Stimulated activated CD8-positive, alpha-beta memory T cell treated with anti-CD3 and anti-CD28 coated beads, Interleukin-2, amount 100 ng/mL, for 48 hours (primary cell): ENCODE data around the gene GNAQ.

Experiments used
- DNase-seq, 2 donors: peaks; one replicate each; pipeline ENCODE4 v3.0.0-alpha.2; 2020; ENCODE audit warnings: low read depth in 2 of 2

The GNAQ gene

DNA sequence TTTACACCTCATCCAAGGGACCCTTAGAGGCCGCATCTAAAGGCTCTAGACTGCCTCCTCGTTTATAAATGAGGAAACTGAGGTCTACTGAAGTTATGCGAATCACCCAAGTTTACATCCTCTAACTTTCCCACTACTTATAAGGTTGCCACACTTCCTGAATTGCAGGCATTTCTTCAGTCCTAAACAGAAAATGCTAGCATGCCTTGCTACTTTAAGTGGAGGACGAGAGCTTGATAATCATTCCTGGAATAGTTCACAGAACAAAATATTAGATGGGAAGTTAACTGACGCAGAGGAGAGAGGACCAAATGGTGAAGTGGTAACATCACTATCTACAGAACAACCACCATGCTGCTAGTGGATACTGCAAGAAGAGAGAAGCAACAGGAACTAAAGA, 85.8 kb downstream of the GNAQ start:
- DNase-seq: no peak

DNA sequence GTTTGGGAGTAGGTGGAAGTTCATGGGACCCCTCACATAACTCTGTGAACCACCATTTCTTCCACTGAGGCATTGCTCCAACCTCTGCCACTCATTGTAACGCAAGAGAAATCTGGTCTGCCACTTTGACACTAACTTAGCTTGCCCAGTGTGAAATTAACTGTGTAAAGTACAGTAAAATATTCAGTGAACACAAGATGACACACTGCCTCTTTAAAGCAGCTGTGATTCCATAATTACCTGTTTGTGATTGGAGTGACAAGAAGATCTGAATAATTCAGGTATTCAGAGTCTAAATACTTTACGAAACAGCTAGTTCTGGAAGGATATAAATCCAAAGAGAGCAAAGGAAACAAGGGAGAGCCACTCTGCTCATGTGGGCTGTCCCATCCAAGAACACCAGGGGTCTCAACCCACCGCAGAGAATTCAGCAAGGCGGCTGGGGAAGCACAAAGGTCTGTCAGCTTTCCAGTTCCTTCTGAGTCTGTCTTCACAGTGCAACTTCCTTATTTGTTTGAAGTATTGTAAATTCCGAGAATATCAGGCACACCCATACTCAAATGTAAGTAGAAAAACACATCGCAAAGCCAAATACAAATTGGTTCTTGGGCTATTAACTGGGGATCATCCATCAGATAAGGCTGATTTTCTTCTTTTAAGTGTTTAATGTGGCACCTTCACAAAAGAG, 86.9 kb downstream of the GNAQ start:
- DNase-seq: no peak

DNA sequence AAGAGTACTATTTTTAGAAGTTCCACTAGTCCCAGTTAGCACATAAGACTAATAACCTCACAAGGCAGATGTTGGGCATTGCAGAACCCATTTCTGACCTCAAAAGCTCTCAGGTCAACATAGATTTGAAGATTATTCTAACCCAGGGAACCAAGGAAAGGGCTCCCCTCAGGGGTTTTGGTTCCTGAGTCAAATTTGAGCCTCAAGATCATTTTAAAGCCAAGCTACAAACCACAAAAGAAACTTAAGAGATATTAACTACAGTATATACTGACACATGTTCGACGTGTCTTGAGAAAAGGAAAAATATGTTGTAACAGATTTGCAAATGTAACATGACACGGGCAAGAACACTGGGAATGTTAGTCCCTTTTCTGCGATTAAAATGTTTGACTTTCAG, 88.6 kb downstream of the GNAQ start:
- no peak for DNase-seq

DNA sequence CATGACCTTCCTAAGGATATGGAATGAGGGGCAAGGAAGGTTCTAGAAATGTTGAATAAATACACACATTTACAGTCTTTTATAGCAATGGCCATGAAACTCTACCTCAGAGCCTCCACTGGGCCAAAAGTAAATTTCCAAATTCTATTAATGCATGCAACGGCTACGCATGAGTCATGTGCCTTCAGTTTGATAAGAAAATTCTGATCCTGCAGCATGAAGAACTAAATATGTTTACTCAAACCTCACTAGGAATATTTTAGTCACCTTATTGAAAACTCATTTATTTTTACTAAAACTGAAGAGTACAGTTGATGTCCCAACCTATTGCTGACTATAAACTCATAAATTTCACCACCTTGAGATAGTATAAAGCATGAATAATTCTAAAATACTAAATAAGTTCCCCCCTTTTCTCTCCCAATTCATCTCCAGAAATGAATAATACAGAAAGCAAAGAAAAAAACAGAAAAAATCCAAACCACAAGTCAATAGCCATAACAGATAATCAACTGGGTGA, 92.4 kb downstream of the GNAQ start:
- DNase-seq: no peak

DNA sequence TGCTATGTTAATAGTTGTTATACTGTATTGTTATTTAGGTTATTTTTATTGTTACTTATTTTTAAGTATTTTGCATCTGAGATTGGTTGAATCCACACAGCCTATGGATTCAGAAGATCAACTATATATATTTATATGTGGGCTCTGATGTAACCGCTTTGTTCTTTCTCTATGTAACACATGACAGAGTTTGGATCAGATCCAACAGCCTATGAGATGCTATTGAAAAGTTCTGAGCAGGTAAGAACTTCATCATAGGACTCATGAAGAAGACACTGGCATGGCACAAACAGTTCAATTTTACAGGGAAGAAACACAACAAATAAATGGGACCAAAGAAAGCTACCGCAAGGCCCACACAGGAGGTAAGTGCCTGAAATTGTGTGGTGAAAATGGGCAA, 93.4 kb downstream of the GNAQ start:
- no peak for DNase-seq

DNA sequence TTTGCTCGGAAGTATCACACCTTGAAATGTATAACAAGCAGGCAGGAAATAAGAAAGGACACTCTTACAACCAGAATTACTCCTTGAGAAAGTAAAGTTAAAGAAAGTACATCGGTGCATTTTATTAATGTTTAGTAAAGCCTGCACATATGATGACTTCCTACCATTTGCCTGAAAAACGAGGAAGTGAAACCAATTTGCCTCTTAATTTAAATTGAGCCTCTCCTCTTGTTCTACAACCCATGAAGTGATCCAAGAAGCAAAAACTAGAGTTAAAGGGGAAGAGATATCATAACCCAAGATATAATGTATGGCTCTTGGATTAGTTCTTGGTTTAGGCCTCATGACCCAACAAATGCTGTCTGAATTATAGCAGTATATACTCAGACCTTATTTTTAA, 95.6 kb downstream of the GNAQ start:
- no peak for DNase-seq

DNA sequence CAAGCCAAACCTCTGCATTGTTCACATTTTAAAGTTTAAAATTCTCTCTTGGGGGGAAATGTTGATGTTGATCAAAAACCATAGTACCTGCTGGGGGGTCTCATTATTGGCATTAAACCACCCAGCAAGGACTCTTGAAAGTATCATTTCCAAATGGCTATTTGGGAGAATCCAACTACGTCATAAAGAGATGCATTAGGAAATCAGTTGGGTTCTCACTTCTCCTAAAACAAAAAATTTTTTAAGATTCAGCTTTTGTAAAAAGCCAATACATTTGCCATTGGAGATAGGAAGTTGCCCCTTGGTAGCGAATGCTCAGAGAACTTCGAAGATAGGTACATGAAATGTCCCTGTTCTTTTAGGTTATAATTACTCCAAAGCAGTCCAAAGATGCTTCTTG, 96.4 kb downstream of the GNAQ start:
- no peak for DNase-seq

DNA sequence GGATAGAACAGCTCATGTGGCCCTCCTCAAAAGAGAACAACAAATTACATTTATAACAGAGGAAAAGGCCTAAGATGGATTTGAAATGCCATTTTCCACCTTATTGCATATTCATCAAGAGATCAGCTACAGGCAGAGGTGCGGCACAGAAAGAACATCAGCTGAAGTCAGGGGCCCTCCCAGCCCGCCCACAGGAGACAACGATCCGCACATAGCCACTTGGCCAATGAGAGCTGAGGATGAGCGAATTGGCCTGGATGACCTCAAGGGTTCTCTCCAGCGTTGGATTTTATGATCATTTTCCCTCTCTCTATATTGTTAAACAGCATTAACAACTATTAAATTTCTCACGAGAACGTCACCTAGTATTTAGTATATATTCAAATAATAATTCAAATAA, 97.6 kb downstream of the GNAQ start:
- DNase-seq: no peak

DNA sequence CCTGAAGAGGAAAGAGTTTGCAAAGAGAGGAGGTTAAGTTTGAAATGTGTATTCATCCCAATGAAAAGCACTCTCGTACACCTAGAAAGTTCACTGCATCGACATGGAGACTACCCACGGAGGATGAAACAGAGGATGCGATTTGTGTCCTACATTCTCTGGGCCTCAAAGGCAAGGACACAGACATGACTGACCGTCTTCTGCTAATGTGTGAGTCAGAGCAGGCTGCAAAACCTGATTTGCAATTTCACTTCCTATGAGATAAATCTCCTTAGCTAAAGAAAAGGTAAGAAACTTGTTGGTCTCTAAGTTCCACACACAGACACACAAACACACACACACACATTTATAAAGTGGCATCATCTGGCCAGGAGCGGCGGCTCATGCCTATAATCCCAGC, 98.6 kb downstream of the GNAQ start:
- DNase-seq: no peak

DNA sequence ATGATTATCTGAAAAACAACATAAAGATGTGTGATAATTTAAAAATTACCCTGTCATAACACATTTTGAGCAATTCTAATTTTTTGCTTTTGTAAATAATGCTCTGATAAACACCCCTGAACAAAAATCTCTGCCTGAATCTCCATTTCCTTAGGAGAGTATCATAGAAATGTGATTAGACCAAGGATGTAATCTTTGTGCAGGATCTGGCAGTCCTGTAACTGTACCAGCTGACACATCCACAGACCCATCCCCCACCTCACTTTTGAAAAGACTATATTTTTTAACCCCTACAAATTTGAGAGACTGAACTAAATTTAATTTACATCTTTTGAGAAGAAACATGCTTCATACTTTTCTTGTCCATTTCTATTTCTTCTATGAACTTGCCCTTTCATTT, 101.7 kb downstream of the GNAQ start:
- DNase-seq: no peak

DNA sequence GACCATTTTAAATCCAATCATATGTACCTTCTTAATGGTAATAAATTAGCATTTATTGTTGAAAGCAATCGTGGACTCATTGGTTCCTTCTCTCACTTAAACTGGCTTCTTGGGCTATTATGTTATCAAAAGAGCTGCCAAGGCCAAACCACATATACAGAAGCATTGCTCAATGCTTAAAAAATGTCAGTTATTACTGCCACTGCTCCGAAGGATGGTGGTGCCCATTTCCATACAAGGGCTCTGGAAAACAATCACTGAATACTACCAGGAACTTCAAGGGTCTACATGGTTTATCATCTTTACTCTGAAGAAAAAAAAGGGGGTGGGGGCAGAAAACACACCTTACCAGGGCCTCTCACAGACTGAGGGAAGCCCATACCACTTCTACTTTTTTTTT, 104.3 kb downstream of the GNAQ start:
- DNase-seq: no peak

DNA sequence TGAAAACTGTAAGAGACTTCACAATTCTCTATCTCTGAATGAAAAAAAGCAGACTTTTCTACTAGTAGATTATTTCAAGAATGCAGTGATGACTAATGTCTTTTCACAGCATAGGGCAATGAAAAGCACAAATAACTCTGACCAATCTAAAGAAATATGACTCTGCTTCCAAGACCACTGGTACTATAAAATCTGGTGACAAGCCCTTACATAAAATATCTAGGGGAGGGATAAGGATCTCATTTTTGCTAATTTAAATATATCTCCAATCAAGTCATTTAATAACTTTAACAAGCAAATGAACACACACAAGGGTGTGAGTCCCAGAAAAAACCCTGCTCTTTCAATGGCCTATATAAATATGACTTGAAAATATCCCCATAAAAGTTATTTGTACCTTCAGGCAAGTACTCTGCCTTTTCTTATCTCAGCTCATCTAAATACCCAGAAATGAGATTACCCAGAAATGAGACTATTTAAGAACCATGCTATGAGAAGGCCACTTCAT, 105.2 kb downstream of the GNAQ start:
- no peak for DNase-seq

DNA sequence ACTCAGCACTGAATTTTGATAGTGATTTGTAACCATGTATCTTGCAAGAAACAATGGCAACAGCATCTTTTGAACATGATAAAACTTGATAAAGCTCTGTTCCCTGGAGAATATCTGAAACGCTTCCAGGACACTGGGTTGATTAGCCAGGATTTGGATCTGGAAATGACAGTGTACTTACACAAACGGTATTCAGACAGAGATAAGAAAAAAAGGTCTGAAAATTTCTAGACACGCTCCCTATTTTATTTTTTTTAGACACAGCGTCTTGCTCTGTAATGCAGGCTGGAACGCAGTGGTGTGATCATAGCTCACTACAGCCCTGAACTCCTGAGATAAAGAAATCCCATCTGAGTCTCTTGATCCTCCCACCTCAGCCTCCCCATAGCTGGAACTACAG, 109.0 kb downstream of the GNAQ start:
- DNase-seq: no peak

DNA sequence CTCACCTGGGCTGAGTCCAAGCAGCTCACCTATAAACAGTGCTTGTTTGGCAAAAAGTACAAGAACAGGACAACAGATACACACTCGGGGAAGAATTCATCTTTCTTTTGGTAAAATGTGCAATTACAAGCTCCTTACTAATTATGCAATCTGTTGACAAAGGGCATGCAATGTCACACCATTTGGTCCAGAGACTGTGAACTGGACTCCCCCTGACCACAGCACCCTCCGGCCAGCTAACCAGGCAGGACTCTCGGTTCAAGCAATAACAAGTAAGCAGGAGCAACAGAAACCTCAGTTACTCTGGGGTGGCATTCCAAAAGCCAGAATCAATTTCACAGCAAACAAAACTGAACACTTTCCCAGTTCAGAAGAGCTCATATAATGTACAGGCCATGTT, 113.8 kb downstream of the GNAQ start:
- DNase-seq: no peak

DNA sequence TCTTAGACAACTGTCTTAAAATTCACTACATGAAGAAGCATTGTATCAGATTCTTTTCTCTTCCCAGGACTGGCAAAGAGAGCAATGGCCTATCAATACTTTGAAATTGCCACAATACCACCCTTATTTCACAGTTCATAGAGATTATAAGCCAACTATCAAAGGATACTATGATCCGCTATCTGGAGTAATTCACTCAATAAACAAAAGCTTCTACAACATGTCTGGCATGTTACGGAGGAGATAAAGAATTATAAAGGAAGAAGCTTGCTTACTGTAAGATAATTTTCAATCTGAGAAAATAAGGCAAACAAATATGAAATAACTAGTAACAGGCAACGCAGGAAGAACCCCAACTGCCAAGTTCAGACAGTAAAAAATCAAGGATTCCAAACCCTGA, 114.8 kb downstream of the GNAQ start:
- DNase-seq: no peak

DNA sequence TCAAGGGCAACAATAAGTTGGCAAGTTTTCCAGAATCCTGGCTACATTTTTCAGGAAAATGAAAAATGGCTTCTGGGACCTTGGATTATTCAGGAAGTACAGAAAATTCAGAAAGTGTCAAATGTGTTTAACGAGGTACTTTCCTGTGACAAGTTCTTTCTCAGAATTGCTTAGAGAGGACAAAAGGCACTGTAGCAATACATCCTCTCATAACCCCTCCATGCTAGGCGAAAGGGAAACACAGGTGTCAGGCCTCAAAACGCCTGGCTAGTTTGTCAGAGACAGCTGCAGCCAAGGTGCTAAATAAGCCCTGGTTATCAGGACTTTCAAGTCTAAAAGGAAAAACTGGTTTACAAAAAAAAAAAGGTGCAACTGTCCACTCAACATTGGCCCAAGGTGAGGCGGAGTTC, 115.2 kb downstream of the GNAQ start:
- DNase-seq: no peak

DNA sequence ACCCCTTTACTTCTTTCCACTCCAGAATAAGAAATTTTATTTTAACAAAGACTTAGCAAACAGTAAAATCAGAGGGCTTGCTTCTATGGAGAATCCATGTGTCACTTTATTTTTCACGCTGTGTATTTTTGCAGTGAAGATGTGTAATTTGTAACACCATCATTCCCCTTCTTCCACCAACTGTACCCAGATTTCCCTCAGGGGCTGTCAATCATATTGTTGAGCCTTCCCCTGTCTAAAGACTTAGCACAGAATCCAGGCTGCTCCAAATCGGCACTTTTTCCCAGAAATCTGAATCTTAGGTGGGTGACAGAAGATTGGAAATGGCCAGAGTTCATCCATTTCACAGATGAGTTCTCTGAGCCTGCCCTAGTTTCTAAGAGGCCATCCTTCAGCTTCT, 115.9 kb downstream of the GNAQ start:
- no peak for DNase-seq

DNA sequence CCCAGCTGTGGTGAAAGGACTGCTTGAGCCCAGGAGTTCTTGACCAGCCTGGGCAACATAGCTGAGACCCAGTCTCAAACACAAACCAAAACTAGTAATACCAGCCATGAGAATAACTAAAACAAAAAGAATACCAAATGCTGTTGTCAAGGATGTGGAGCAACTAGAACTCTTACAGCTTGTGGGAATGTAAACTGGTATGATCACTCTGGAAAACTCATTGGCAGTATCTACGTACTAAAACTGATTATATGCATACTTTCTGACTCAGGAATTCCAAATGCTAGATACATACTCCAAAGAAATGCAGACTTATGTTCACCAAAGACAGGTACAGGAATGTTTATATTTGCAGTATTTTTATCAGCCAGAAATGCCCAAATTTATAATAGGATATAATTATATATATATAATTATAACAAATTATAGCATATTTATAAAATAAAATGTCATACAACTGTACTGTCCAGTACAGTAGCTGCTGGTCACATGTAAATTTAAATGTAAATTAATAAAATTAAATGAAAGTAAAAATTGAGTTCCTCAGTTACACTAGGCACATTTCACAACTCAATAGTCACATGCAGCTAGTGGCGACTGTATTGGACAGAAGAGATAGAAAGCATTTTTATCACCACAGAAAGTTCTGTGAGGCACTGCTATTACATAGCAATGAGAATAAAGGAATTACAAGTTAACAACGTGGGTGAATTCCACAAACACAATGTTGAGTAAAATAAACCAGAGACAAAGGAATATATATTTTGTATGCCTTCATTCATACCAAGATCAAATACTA, 118.5 kb downstream of the GNAQ start:
- DNase-seq: no peak

DNA sequence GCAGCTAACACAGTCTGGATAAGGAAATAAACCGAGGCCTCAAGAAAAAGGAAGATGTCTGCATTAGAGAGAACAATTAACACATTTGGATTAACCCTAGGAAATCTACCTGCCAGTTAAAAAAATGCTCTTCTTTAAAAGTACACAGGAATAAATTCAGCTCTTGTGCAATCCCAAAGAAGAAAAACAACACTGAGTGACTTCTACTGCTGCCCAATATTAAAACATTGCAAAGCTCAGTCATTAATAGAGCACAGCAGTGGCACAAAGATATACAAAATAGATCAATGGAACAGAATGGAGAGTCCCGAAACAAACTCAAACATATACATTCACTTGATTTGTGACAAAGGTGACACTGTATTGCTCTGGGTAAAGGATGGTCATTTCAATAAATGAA, 119.7 kb downstream of the GNAQ start:
- no peak for DNase-seq

DNA sequence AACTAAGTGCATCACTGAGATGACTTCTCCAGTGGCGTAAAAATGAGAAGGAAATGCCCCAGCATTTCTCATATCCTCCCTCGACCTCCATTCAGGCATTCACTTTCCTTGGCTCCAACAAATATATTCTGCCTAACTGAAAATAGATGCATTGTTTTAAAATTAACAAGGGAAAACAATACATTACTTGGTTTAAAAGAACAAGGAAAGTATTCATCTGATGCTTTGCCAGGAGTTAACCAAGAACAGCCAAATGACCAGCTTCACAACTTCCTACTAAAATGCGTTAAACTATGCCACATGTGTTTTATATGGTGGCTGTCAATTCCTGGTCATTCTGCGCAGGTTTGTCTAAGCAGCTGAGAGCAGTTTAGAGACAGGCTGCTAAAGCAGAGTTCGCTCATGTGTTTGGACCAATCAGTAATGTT, 121.4 kb downstream of the GNAQ start:
- DNase-seq: no peak

DNA sequence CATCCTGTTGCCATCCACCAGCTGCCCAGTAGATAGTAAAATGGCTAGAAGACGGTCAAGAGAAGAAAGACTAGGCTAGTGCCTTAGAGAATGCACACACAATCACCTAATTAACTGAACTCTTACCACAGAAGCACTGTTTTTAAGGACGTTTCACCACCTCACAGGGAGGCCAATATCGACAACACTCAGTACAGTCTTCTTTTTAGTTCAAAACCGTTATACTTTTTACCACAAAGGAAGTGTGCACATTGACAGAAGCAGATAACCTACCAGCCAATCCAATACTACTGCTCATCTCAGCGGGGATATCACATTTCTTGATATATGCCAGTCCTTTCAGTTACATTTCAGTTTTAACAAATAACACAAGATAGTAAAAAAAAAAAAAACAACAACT, 122.3 kb downstream of the GNAQ start:
- no peak for DNase-seq

DNA sequence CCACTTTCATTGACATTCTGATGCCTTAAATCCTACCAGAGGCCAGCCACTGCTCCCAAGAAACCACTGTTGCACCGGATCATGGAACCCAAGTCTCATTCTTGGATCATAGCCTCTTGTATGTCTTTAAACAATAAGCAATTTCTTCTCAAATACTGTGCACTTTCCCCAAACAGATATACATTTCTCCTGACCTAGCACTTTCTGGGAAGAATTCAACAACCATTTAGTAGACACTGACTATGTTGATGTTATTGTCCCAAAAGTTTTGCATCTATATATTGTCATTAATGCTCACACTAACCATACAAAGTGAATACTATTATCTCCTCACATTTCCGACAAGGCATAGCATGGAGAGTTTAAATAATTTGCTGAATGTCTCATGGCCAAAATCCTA, 123.3 kb downstream of the GNAQ start:
- DNase-seq: no peak

DNA sequence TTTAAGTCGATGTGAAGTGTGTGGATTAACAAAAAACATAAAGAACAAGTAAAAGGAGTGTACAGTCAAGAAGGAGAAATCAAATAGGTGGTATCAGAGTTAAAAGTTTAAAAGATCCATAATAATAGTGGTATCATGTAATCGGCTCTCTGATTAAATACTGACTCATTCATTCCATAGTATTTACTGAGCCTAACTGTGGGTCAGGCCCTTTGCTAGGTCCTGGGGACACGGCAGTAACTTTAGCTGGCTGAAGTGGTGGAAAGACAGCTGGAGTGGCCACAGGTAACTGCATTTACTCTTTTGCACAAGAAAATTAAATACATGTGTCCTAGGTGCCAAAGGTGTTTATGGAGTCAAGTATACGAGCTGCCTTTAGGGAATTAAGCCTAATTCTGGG, 124.0 kb downstream of the GNAQ start:
- DNase-seq: no peak
